Measurements from ENCODE around the gene METTL27.

METTL27 gene

GRCh38 chr7:73823873-73824592 lies 18.3 kb downstream of the METTL27 start:
- TF ChIP-seq CTCF (IDR thresholded peaks at IDR 0.05), result no peak

- TF ChIP-seq CTCF (IDR thresholded peaks at IDR 0.05), result no peak
These were observed 19.1 kb downstream of the METTL27 start for GRCh38 chr7:73823257-73823656.

DNA sequence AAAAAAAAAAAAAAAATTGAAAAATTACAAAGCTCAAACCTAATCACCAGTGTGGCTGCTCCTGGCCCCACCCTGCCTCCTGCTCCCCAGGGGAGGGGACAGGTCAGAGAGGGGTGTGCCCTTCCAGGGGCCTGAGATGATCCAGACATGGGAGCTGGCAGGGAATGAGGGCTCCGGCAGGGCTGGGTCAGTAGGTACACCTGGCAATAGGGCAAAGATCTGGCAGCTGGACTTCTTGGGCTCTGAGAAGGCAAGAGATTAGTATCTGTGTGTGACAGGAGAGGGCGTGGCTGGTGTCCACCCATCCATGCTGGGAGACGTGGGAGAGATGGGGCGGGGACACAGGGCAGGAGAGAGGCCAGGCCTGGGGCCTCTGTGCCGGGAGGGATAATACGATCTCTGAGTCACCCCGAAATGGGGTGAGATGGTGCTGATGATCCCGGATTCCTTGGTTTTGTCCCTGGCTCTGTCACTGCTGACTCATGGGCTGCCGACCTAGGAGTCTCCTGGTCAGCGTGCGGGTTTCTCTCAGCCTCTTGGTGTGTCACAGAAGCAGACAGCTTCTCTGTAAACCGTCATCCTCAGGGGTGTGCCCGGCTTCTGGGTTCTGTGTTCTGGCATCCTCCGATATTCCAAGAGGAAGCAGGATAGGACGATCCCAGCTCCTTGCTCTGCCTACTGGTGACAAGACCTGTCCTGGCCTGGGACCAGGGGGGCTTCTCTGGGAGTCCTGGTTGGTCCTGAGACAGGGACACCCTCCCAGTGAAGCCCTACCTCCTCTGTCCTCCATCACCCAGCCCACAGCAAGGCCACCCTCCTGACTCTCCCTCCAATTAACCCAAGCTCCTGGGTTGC lies 19.8 kb downstream of the METTL27 start:
- TF ChIP-seq CTCF (IDR thresholded peaks at IDR 0.05), result no peak

DNA sequence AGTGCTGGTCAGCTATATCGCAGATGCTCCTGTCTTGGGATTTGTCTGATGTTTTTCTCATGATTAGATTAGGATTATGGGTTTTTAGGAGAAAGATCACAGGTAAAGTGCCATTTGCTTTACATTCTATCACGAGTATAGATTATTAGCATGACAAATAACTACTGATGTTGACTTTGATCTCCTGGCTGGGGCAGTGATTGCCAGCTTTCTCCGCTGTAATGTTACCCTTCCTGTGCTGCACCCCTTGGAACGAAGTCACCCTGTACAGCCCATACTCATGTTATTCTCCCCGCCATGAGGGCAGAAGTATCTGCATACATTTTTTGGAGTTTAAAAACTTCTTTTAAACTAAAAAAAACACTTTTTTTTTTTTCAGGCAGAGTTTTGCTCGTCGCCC lies 22.3 kb downstream of the METTL27 start:
- TF ChIP-seq CTCF (IDR thresholded peaks at IDR 0.05), result no peak

DNA sequence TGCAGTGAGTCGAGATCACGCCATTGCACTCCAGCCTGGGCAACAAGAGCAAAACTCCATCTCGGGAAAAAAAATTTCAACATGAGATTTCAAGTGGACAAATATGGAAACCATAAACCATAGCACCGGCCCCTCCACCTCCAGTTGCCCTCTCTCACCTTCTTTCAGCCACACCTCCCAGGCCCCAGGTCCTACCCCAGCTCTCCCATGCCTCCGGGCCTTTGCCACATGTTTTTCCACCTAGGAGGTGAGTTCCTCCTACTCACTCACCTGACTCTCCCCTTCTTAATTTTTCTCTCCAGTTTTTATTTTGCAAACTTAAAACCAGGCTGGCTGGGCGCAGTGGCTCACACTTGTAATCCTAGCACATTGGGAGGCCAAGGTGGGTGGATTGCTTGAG lies 25.2 kb downstream of the METTL27 start:
- TF ChIP-seq CTCF (IDR thresholded peaks at IDR 0.05), result no peak

DNA sequence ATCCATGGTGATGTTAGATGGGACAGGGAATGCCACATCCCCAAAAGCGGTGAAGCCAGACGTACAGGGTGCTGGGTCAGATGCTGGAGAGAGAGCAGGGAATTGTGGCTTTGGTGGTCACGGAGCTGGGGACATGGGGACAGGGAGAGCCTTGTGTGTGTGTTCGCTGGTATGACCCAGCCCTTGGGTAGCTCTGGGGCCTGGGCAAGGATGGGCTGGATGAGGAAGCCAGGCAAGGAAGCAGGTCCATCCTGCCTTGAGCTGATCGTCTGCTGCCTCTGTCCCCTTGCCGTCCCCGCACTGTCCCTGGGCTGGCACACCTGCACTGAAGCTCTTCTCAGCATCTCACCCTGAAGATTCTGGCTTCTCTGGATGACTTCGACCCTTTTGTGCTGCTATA lies 26.9 kb downstream of the METTL27 start:
- TF ChIP-seq CTCF (IDR thresholded peaks at IDR 0.05), result no peak

DNA sequence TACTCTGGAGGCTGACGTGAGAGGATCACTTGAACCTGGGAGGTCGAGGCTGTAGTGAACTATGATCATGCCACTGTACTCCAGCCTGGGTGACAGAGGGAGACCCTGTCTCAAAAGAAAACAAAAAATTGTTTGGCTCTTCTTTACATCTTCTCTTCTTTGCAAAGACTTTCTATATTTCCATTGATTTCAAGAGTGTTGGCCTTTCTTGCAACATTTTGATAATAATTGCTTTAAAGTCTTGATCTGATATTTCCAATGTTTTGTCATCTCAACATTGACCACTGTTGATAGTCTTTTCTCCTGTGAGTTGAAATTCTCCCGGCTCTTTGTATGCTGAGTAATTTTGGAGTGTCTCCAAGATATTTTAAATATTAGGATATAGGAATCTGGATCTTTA lies 29.3 kb downstream of the METTL27 start:
- TF ChIP-seq CTCF (IDR thresholded peaks at IDR 0.05), result no peak
